Measurements from ENCODE around the gene OXSR1.

GRCh38 chr3:38297947-38298711 is 132.8 kb downstream of the OXSR1 start:
- TF ChIP-seq CTCF (IDR thresholded peaks at IDR 0.05) = peak in 4 of 7 experiments; percentile 19 to 35 (median 34)
- no peak for TF ChIP-seq POLR2A (IDR thresholded peaks at IDR 0.05)

All from body of pancreas (tissue), 4 donors.